ENCODE measurements around the gene PDZD8.
A peak's percentile ranks its signal among the peaks of the same experiment; 100 is the strongest.

The PDZD8 gene

GRCh38 chr10:117275121-117275520 lies 100.1 kb downstream of the PDZD8 start:
- no peak for DNase-seq

DNA sequence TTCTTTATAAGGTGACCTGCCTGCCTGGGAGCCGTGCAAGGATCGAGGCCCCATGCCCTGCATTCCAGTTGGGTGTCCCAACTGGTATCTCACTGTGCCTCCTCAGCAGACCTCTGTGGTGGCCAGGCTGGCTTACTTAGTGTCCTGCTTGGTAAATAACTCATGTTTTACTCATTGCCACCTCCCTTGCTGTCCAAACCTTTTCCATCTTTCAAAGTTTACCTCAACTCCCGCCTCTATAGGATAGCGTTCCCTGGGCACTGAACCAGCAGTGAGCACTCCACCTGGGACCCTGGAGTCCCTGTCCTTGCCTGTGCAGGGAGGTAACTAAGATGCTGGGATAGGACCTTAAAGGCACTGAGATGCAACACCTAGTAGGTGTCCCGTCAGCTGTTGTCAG lies 100.7 kb downstream of the PDZD8 start:
- no peak for DNase-seq

GRCh38 chr10:117273980-117274379 lies 101.3 kb downstream of the PDZD8 start:
- no peak for DNase-seq

DNA sequence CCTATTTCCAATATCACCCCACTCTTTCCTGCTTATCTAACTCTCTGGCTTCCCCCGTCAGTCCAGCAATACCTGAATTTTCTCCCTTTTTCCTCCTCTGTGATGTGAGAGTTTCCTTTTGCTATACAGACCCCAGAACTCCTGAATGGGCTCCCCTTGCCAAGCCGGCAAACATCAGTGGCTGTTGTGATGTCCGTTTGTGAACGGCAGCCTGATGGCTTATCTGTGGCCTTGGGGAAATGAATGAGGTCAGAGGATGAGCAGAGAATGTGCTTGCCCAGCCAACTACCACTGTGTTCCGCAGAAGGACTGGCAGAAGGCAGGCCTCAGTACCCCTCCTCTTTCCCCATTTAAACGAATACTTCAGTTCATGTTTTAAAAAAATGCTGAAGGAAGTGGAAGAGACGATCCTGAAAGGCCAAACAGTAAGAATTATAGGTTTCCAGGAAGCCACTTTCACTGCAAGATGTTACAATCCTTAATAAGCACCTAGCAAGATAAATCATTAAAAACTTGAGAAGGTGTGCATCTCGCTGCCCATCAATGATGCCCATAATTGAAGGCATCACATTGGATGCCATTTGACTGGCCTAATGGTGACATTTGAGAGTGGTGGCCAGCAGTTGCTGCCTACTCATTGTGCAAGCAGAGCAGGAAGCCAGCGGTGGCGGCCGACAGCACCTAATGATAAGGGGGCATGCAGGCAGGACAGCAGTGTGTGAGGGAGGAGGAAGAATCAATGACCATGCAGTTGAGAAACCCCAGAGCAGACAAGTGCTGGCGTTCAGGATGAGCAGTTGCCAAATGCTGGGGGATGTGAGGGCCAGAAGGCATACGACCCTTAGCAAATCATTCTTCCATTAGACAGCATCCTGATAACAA lies 102.8 kb downstream of the PDZD8 start:
- no peak for DNase-seq

DNA sequence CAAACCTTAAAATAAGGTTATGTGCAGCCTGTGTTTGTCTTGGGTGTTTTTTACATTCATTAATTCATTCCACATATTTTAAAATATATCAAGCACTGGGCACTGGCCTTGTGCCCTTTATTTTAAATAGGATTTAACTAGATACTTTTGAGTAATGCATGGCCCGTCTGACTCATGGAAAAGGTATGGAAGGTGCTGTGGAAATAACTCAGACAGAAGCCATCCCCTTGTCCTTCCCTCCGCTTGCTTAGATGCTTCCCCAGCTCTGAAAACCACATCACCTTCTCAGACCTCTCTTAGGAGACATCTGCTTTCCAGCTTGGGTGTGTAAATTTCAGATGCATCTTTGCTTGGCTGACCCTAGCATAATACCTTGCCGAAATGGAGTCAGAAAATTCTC lies 103.8 kb downstream of the PDZD8 start:
- DNase-seq, result no peak

- no peak for DNase-seq
Observed at GRCh38 chr10:117268907-117269306, 106.3 kb downstream of the PDZD8 start.

DNA sequence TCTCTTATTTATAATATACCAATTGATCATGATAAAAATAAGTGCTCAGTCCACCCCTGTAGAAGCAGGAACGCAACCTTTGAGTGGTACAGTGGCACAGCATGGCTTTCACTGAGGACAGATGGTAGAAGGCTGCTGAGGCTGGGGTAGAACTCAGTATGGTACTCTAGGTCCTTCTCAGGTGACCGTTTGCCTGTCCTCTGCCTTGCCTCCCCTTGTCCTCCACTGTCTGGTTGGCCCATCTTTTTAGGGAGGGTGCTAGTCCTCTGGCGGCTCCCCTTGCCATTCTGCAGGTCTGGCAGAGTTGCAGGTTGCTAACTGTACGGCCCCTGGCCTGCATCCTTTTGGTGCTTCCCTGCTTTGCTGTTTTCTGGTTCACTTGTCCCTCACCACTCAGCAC lies 107.0 kb downstream of the PDZD8 start:
- DNase-seq, result no peak

GRCh38 chr10:117266812-117267211 lies 108.4 kb downstream of the PDZD8 start:
- DNase-seq, result no peak

GRCh38 chr10:117266400-117266799 lies 108.8 kb downstream of the PDZD8 start:
- no peak for DNase-seq

GRCh38 chr10:117264782-117265181 lies 110.5 kb downstream of the PDZD8 start:
- no peak for DNase-seq

- DNase-seq, result no peak
Observed at GRCh38 chr10:117262903-117263293, 112.3 kb downstream of the PDZD8 start.

GRCh38 chr10:117262291-117262902 lies 112.8 kb downstream of the PDZD8 start:
- DNase-seq, result no peak

DNA sequence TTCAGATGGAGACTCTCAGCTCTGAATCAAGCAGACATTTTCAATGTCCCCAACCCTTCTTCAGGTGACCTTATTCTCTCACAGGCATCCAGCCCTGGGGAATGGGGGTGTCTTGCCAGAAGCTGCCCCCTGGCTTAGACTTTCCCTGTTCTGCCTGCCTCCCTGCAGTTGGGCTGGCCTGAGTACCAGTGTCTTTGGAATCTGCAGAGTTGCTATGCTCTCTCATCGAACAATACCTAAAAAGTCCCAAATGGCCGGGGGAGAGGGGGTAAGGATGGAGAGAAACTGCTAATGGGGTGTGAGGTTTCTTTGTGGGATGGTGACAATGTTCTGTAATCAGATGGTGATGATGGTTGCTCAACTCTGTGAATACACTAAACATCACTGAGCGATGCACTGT lies 113.7 kb downstream of the PDZD8 start:
- no peak for DNase-seq

DNA sequence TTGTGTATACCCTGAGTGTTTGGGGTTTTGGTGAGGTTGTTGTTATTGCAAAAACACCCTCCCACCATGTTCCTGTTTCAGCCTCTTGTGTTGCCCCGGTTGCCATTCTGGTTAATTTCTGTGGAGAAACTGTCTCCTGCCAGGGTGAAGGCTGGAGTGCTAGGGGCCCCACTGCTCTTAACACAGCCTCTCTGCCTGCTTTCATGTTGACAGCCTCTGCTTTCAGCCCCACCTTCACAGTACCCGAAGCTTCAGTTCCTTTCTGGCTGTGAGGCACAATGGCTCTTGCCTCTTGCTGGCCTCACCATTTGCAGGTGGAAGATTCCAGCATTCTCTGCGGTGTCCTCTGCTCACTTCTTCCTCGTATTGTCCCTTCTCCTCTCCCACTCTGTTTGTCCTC lies 115.2 kb downstream of the PDZD8 start:
- DNase-seq, result peak; percentile 20

DNA sequence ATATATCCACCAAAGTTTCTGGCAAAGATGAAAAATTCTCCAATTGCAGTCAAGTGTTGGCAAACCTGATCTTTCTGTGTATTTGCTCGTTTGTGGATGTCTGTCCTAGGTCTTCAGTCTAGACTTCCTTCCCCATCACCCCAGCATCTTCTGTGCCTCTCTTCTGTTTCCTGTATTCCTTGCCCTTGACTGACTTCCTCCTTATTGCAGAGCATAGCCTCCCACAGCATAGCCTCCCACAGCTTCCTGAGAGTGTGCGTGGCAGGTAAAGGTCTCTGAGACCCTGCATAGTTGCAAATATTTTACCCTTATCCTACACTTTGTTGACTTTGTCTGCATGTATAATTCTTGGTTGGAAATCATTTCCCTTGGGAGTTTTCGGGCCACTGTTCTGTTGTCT lies 116.0 kb downstream of the PDZD8 start:
- DNase-seq, result peak; percentile 10

DNA sequence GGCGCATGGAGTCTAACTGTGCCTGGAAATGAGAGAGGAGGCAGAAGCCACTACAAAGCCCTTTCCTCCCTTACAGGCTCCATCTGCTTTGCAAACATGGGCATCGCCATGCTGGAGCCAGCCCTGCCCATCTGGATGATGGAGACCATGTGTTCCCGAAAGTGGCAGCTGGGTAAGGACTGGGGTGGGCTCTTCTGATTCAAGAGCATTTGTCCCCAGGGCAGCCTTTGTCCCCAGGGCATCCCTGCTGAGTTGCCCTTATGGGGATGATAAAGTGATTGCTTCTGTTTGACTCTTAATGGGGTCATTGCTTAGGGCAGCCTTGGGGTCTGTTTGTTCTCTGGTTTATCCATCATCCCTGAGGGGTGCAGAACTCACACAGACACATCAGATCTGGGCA lies 117.5 kb downstream of the PDZD8 start:
- DNase-seq, result no peak

DNA sequence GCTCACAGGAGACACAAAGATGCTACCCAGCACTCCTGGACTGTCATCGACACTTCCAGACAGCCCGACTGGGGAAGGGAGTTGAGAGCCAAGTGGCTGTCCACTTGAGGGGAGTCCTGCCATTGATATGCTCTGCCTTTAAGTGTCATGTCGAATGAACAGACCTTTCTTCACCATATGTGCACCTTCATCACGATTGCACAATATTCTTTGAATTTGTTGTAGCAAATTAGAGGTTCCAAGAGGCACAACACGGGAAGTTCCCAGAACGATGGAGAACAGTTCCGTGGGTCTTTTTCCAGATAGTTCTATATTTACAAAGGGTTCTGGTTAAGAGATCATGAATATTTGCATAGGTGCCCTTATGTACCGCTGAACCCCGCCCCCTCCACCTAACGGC lies 118.3 kb downstream of the PDZD8 start:
- DNase-seq, result no peak

- DNase-seq, result no peak
Observed at GRCh38 chr10:117255835-117256460, 119.3 kb downstream of the PDZD8 start.

DNA sequence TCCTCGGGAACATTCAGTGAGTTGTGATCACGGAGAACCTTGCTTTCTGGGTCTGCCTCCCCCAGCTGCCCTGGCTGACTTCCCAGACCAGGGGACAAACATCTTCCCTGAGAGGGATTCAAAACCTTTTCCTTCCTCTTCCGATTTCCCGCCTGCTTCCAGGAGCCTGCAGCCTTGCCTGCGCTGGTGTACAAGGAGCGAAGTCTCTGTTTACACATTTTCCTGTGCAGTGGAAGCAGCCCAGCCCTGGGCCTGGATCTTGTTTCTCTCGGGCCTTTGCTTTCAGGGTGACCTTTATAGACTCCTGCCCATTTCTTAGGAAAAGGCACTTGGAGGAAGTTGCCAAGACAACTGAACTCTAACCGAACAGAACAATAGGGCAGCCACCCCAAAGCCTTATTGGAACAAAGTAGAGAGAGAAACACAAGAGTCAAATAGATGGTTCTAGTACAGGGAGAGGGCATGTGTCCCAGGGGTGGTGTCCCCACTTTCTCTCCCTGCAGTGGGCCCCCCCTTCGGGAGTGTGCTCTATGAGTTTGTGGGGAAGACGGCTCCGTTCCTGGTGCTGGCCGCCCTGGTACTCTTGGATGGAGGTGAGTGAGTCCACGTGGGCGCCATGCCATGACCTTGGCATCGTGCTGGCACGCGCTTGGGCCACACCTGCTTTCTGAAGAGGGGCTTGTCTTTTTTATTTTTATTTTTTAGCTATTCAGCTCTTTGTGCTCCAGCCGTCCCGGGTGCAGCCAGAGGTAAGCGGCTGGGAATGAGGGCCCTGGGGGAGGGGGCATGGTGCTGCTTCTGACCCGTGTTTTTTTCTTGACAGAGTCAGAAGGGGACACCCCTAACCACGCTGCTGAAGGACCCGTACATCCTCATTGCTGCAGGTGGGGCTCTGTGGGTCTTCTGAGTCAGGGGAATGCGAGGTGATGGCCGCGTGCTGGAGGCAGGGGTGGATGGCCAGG lies 120.2 kb downstream of the PDZD8 start:
- DNase-seq, result no peak

DNA sequence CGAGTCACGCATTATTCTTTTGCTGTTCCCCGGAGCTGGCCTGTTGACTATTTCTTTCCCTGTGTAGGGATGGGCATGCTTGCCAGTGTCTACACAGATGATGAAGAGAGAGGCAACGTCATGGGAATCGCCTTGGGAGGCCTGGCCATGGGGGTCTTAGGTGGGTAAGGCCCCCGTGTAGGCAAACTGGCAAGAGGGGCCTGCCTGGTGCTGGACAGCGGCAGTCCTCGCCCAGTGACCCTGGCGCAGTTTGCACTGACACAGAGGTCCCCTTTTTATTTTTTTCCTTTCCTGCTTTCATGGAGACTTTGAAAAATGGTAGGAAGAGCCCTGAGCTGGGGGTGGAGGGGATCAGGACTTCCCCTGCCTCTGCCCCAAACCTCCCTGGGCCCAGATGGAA lies 120.9 kb downstream of the PDZD8 start:
- DNase-seq, result no peak

DNA sequence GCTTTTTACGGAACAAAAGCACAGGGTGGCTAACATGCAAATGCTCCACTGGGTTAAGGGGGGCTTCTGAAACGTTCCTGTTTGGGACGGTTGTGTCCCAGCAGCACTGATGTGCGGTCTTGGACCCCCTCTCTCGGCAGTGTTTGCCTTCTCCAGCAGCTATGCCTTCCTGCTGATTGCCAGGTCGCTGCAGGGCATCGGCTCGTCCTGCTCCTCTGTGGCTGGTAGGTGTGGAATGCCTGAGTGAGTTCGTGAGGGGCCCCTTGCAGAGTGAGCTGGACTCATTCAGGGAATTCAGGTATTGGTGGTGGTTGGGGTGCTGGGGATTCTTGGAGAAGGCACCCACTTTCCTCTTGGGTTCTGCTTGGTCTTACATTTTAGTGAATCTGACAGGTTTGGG lies 121.3 kb downstream of the PDZD8 start:
- no peak for DNase-seq

DNA sequence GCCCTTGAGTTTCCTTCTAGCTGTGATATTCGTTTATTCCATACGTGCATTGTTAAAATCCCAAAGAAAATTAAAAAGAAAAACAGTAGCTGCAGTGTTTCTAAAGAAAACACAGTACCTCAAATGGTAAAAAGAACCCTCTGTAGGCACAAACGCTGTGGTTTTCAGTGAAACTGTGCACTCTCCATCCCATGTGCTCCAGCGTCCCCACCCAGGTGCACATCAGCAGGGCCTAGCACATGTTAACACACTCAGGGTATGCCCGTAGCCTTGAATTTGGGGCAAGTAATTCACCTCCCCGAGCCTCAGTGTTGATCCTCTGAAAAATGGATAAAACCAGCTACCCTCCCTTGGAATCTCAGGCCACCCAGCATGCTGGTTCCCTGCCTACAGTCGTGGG lies 124.8 kb downstream of the PDZD8 start:
- no peak for DNase-seq

DNA sequence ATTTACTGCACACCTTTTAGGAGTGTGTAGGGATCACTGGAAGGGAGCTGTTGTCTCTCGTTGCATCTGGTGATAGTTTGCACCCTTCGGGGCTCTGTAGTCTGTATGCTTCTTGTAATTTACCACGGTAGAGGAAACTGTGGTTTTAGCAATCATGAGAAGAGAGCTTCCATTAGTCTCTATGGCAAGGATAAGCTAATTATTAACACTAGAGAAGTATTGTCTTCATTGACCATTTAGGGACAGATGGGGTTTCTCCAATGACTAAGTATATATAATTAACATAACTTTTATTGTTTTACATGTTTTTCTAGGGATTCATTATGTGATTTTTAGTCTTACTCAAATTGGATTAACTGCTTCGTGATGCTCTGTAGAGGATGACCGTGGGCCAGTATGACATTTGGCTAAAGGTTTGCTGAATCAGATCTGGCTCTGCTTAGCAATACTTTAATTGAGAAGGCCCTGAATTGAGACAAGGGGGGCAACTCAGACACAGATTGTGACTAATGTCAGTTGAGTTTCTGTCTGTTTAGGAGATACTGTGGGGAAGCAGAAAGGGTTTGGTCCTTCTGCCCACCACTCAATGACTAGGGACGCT lies 125.6 kb downstream of the PDZD8 start:
- no peak for DNase-seq

Data from suppressor macrophage treated with lipopolysaccharide for 4 hours (primary cell).